Mucosa of rectum (tissue), 2 donors: ENCODE data around the gene TNS1.
A peak's percentile ranks its signal among the peaks of the same experiment; 100 is the strongest.

ENCODE experiments used
- H3K27ac ChIP-seq, 2 donors: one replicate each; pipeline ENCODE4 v1.7.0; 2013; ENCODE audit warnings: inconsistent platforms in 2 of 2, low read depth in 2 of 2, low read length in 2 of 2
- H3K27me3 ChIP-seq, 2 donors: one replicate each; pipeline ENCODE4 v1.7.0; 2013; ENCODE audit warnings: low read length in 2 of 2; ENCODE audit not compliant: control insufficient read depth in 2 of 2, insufficient read depth in 2 of 2
- H3K36me3 ChIP-seq, 2 donors: one replicate each; pipeline ENCODE4 v1.7.0; 2013; ENCODE audit warnings: low read length in 2 of 2; ENCODE audit not compliant: control insufficient read depth in 2 of 2, insufficient read depth in 2 of 2
- H3K4me1 ChIP-seq, 2 donors: one replicate each; pipeline ENCODE4 v1.7.0; 2013; ENCODE audit warnings: low read length in 2 of 2, mild to moderate bottlenecking in 1 of 2; ENCODE audit not compliant: control insufficient read depth in 2 of 2, insufficient read depth in 2 of 2
- H3K4me3 ChIP-seq, 2 donors: one replicate each; pipeline ENCODE4 v1.7.0; 2013; ENCODE audit warnings: low read length in 2 of 2
- H3K9ac ChIP-seq, 2 donors: one replicate each; pipeline ENCODE4 v1.7.0; 2013; ENCODE audit warnings: low read length in 2 of 2, low read depth in 1 of 2, mild to moderate bottlenecking in 1 of 2
- H3K9me3 ChIP-seq, 2 donors: one replicate each; pipeline ENCODE4 v1.7.0; 2013; ENCODE audit warnings: low read length in 2 of 2; ENCODE audit not compliant: control insufficient read depth in 2 of 2
- donor health status: healthy.
- donor health status: Normal muscosa, but diverticular disease.

Gene TNS1

DNA sequence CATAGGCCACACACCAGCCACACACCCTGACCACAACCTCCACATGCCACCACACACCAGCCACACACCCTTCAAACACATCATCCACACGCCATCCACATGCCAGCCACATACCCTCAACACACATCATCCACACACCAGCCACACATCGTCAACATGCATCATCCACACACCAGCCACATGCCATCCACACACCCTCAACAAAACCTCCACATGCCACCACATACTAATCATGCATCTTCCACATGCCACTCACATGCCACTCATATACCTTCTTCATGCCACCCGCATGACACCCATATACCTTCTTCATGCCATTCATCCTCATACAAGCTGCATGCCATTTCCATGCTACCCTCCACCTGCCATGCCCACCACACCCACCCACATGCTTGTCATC, 12.4 kb downstream of the TNS1 start:
- H3K27ac ChIP-seq: no peak overlapping the region
- H3K9ac ChIP-seq: no peak overlapping the region
- H3K4me3 ChIP-seq: no peak overlapping the region
- no peaks in the 10 kb centered on the region for H3K27me3 ChIP-seq
- no peaks in the 10 kb centered on the region for H3K36me3 ChIP-seq
- H3K9me3 ChIP-seq: no peaks in the 10 kb centered on the region
- H3K4me1 ChIP-seq: peaks cover 6 to 12% of the 10 kb centered on the region in 2 donors

DNA sequence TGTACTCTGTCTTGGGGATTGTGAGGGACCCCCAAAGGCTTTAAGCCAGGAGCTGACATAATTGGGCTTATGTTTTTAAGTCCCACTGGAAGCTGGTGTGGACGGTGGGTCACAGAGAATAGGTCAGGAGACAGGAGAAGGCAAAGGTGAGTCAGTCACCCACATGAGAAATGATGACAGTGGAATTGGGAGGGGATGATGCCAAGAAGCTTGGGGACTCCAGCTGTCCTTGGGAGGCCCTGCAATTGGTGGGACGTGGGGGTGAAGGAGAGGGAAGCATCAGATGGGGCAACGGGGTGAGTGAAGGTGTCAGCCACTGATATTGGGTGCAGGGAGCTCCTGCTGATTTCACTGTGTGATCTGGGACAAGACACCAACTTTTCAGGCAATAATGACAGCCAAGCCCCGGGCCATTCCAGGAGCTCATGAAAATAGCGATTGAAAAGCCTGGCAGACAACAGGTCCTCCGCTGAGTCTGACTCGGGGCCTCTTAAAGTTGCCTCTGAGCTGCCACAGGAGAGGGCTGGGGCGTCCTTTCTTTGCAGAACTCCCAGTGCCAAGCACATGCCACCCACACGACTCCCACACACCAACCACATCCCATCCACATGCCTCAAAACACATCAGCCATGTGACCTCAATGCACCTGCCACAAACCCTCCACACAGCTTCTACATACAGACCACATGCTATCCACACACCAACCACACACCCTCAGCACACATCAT, 13.4 kb downstream of the TNS1 start:
- Histone ChIP-seq H3K4me1 (peaks cover 6 to 12% of the 10 kb centered on the region in 2 donors), H3K36me3 (no peaks in the 10 kb centered on the region), H3K9me3 (no peaks in the 10 kb centered on the region), H3K27ac (no peak overlapping the region), H3K4me3 (no peak overlapping the region), H3K27me3 (no peaks in the 10 kb centered on the region), H3K9ac (no peak overlapping the region)

DNA sequence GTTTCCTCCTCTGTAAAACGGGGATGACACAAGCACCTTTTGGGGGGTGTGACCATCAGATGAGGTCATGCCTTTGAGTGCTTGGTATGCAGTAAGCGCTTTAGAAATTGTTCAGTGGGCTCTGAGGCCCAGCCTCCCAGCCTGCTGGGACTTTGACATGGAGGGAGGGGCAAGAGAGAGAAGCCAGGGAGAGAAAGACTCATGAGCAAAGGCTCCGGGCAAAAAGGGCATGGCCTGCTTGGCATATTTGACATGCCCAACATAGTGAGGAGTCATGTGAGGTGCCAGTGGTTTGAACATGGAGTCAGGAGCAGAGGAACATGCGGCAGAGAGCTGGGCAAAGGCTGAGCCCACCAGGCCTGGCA, 14.0 kb downstream of the TNS1 start:
- no peak overlapping the region for H3K9ac ChIP-seq
- H3K4me3 ChIP-seq: no peak overlapping the region
- no peak overlapping the region for H3K27ac ChIP-seq
- H3K4me1 ChIP-seq: peaks cover 6 to 12% of the 10 kb centered on the region in 2 donors
- H3K36me3 ChIP-seq: no peaks in the 10 kb centered on the region
- H3K27me3 ChIP-seq: no peaks in the 10 kb centered on the region
- no peaks in the 10 kb centered on the region for H3K9me3 ChIP-seq

DNA sequence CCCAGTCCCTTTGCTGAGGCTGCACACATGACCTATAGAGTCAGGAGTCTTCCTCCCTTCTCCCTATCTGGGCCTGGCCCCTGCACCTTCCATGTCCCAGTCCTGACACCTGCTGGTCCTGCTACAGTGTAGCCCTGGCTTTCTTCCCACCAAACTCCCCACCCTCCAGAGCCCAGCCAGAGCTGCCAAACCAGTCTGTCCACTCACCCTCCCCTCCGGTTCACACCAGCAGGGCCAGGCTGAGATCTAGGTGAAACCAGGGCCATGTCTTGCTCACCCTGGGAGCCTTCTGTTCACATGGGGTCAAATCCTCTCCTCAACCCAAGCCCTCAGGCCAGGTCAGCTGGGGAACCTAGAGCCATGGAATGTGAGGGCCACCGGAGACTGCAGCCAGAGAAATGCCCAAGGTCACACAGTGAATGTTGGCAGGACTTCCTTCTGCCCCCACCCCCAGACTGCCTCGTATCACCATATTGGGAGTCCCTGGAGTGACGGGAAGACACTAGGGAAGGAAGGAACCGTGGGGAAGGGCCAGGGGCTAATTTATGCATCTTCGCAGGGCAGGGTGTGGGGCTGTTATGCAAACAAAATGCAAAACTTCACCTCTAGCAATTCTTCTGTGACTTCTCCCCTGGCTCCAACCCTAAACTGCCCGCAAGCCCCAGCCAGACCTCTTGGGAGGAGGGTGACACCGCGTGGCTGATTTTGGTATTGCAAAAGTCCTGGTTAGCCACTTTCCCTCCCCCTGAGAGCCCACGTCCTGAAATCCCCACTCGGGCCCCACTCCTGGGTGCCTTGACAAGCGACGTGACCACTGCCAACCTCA, 14.6 kb downstream of the TNS1 start:
- Histone ChIP-seq H3K27me3 (no peaks in the 10 kb centered on the region), H3K9ac (no peak overlapping the region), H3K36me3 (no peaks in the 10 kb centered on the region), H3K27ac (peak overlapping the region; percentile 50 to 67), H3K4me1 (peaks cover 6 to 12% of the 10 kb centered on the region in 2 donors), H3K9me3 (no peaks in the 10 kb centered on the region), H3K4me3 (peak overlapping the region in 1 of 2 donors; percentile 44)

DNA sequence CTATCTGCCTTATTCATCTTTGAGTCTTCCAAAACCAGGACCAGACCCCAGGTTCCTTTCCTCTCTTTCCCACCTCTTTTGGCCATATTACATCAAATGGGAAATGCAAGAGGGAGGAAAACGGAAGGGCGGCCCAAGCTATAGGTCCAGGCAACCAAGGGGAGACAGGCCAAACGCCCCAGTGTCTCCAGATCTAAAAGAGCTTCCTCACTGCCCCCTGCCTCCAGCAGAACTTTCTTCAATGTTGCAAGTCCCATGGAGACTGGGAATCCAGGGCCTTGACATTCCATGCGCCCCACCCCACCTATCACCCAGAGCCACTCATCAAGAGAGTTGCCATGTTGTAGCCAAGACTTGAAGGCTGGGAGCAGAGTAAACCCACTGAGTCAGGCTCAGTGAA, 15.4 kb downstream of the TNS1 start:
- no peak overlapping the region for H3K9ac ChIP-seq

DNA sequence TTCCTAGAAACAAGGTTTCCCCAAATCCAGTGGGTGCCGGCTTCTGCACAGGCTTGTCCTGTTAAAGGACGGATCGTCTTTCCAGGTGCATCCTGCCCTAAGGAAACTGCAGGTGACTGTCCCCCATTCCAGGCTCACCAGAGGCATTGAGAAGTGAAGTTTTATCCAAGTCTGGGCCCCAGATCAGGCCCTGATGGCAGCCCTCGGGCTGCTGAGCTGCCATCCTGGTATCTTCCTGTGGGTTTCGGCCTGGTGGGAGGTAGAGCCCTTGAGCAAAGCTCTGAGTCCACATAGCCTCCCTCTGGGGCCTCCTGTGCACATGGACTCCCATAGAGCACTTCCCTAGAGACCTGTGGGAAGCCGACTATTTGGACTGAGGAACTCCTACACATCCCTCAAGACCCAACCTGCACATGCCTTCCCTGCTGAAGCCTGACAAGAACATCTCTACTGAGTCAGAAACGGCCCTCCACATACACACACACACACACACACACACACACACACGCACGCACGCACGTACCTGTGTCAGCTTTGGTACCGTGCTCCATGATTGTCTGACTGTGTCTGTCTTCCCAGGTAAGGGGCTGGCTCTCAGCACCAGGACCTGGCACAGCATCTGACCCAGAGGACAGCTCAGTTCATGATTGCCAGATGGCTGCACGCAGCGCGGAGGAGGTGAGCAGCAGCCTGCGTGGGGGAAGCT, 16.4 kb downstream of the TNS1 start:
- no peaks in the 10 kb centered on the region for H3K36me3 ChIP-seq
- peaks cover 6 to 12% of the 10 kb centered on the region in 2 donors for H3K4me1 ChIP-seq
- no peaks in the 10 kb centered on the region for H3K9me3 ChIP-seq
- H3K27me3 ChIP-seq: no peaks in the 10 kb centered on the region
- H3K4me3 ChIP-seq: no peak overlapping the region
- no peak overlapping the region for H3K27ac ChIP-seq
- H3K9ac ChIP-seq: no peak overlapping the region

More for the DNA sequence above, 15.4 kb downstream of the TNS1 start:
- no peaks in the 10 kb centered on the region for H3K36me3 ChIP-seq
- H3K4me3 ChIP-seq: no peak overlapping the region
- H3K27me3 ChIP-seq: no peaks in the 10 kb centered on the region
- no peak overlapping the region for H3K27ac ChIP-seq
- H3K4me1 ChIP-seq: peaks cover 6 to 12% of the 10 kb centered on the region in 2 donors
- H3K9me3 ChIP-seq: no peaks in the 10 kb centered on the region

DNA sequence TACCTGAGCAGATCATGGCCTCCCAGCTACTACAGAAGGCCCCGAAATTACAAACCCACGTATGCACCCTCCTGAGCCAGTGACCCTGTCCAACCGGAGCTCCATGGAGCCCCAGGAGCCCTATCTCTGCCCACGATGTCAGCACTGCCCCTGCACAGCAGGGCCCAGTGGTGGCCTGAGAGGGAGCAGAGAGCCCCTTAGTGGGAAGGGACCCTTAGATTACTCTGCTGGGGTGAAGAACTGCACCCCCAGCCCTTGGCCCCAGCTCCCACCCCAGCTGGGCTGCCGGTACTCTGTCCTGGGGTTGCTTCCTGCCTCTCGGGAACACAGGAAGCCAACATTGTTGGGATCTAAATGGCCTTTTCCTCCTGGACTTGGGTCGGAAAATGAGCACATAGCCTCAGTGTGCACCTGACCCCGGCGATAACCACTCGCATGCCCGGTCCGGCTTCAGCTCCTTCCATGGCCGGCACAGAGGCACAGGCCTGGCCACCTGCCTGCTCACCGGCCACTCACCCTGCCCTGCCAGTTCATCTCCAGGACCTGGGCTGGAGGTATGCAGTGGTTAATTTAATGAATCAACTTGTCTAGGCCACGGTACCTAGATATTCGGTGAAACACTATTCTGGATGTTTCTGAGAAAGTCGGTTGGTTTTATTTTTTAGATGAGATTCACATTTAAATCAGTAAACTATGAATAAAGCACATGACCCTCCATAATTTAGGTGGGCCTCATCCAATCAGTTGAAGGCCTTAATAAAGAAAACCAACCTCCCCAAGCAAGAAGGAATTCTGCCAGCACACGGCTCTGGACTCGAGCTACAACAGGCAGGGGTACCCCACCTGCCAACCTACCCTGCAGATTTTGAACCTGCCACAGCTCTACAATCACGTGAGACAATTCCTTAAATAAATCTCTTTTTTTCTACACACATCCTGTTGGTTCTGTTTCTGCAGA, 19.2 kb downstream of the TNS1 start:
- Histone ChIP-seq H3K4me1 (peaks cover 9 to 14% of the 10 kb centered on the region in 2 donors), H3K27ac (peak overlapping the region in 1 of 2 donors; percentile 6), H3K9me3 (no peaks in the 10 kb centered on the region), H3K9ac (no peak overlapping the region), H3K27me3 (no peaks in the 10 kb centered on the region), H3K36me3 (no peaks in the 10 kb centered on the region), H3K4me3 (no peak overlapping the region)

DNA sequence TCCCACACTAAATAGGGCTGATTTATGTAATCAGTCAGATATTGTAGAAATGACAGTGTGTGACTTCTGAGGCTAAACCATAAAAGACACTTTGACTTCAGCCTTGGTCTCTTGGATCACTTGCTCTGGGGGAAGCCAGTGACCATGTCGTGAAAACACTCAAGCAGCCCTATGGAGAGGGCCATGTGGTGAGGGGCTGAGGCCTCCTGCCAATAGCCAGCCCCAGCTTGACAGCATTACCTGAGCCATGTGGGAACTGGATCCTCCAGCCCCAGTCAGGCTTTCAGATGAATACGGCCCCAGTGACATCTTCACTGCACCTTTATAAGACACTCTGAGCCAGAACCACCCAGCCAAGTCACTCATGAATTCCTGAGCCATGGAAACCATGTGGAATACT, 20.8 kb downstream of the TNS1 start:
- H3K36me3 ChIP-seq: no peaks in the 10 kb centered on the region
- peaks cover 6% of the 10 kb centered on the region in 2 donors for H3K4me1 ChIP-seq
- no peaks in the 10 kb centered on the region for H3K27me3 ChIP-seq
- H3K27ac ChIP-seq: no peak overlapping the region
- no peaks in the 10 kb centered on the region for H3K9me3 ChIP-seq
- no peak overlapping the region for H3K9ac ChIP-seq
- H3K4me3 ChIP-seq: no peak overlapping the region

DNA sequence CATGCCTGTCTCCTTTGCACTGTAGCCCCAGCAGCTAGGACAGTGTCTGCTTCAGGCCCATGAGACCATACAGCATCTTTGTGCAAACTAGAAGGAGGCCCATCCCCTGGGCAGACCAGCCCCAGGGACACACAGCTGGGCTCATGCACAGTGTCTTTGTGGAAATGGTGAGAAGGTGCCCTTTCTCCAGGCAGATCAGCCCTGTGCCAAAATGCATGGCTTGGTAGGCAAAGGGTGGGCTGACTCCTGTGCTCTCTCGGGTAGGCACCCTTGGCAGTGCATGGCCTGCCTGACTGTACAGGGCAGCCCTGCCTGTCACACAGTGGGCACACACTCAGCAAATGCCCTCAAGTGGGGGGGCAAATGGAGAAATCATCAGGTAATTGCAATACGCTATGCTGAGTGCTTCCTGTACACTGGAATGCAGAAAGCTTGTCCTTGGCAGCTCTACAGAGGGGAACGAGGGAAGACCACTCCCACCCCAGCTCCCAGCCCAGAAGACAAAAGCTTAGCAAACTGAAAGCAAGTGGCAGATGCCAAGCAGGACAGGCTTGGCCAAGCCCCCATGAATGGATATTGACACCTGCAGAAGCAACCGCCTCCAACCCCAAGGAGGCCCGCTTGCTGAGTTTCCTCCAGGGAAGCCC, 21.6 kb downstream of the TNS1 start:
- H3K36me3 ChIP-seq: no peaks in the 10 kb centered on the region
- no peaks in the 10 kb centered on the region for H3K9me3 ChIP-seq
- no peak overlapping the region for H3K4me3 ChIP-seq
- H3K27ac ChIP-seq: no peak overlapping the region
- peaks cover 6% of the 10 kb centered on the region in 2 donors for H3K4me1 ChIP-seq
- no peak overlapping the region for H3K9ac ChIP-seq
- H3K27me3 ChIP-seq: no peaks in the 10 kb centered on the region
